ENCODE results near the gene GLIS1. TPM values are rescaled to one million over a fixed set of nuclear protein-coding genes. Genes with fewer than 3 reads are reported as not detected.

Gene GLIS1
- polyA plus RNA-seq, 5 donors, result 0.06 to 0.10 (median 0.06) TPM; not detected in 2

DNA sequence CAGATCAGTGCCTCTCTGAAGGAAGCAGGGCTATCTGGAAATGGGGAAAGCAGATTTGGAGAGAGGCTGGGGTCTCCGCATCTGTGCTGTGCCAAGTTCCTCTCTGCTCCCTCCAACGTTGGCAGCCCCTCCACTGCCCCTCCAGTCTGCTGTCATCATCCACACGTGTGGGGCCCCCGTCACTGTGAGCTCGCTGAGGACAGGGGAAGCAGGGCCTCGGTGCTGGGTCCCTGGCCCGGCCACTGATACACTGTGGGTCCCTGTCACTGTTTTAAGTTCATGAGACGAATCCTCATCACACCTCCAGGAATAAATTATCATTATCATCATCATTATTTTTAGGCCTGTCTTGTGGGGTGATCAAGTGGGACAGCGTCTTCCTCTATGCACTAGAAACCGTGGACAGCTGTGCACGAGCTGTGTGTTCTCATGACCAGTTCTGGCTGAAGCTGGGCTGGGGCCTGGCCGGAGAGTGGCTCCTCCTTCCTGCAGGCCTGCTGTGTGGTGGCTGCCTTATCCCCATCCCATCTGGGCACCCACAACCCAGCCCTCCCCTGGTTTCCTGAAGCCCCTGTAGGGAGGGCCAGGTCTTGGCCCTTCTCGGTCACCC, 227.5 kb downstream of the GLIS1 start:
- no peak for DNase-seq

GRCh38 chr1:53510215-53510614, 228.7 kb downstream of the GLIS1 start:
- no peak for DNase-seq

DNA sequence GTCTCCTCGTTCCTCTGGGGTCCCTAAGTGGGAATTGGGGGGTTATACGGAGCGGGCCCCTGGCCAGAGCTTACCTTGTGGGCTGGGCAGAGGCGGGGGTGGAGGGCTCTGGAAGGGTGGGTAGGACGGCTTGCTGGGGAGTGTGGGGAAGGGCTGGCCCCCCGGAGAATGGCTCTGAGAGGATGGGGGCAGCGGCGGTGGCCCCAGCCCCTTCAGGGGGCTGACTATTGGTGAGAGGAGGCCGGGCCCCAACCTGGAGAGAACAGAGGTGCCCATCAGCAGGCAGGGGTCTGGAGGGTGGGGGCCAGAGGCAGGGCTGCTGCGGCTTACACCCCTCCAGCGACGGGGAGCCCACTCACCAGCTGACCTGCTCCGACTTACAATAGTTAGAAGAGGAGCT, 229.2 kb downstream of the GLIS1 start:
- no peak for DNase-seq

- no peak for DNase-seq
Observed at GRCh38 chr1:53508991-53509666, 229.8 kb downstream of the GLIS1 start.

- no peak for DNase-seq
Observed at GRCh38 chr1:53508056-53508990, 230.6 kb downstream of the GLIS1 start.

DNA sequence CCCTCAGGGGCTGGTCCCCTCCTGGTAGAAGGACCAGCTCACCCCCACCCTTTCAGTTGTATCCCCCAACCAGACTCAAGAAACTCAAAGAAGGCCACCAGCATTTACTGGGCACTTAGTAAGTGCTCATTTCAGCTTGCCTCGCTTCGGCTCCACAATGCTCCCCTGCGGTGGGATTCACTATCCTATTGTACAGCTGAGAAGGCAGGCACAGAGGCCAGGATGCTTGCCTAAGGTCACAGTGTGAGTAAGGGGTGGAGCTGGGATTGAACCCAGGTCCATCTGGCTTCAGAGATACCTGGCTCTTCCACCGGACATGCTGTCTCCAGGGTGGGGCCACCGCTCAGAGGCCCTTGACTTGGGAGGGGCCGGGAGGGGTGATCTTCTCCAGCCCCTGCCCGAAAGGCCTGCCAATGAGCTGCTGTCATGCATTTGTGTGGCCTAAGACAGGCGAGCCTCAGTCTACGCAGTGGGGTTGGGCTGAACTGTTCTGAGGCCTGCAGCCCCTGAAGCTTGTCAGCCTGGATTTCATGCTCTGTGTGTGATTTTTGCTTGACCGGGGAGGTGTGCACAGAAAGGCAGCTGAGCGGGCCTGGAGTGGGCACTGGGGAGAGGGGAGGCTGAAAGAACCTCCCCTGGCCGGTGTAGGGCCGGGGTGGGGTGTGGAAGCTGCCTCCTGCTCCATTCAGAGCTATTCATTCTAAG, 231.7 kb downstream of the GLIS1 start:
- no peak for DNase-seq

- no peak for DNase-seq
Observed at GRCh38 chr1:53506355-53507050, 232.5 kb downstream of the GLIS1 start.

GRCh38 chr1:53505891-53506290, 233.1 kb downstream of the GLIS1 start:
- no peak for DNase-seq

DNA sequence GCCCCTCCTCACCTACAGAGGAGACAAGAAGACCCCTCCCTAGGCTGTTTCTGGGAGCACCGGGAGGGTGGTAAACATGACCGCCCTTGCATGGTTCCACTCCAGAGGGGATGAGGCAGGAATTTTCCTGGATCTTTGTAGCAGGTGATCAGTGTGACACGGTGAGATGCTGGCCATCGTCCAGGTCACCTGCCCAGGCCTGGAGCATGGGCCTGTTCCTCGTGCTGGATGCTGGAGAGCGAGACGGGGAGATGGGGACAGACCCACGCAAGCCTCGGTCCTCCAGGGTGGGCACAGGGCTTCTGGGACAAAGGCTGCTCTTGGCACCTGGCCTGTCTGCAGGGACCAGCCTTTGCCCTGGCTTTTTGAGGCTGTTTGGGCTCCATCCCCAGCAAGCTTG, 233.6 kb downstream of the GLIS1 start:
- DNase-seq, result no peak

GRCh38 chr1:53504901-53505300, 234.1 kb downstream of the GLIS1 start:
- no peak for DNase-seq

GRCh38 chr1:53503433-53504217, 235.3 kb downstream of the GLIS1 start:
- DNase-seq, result no peak

DNA sequence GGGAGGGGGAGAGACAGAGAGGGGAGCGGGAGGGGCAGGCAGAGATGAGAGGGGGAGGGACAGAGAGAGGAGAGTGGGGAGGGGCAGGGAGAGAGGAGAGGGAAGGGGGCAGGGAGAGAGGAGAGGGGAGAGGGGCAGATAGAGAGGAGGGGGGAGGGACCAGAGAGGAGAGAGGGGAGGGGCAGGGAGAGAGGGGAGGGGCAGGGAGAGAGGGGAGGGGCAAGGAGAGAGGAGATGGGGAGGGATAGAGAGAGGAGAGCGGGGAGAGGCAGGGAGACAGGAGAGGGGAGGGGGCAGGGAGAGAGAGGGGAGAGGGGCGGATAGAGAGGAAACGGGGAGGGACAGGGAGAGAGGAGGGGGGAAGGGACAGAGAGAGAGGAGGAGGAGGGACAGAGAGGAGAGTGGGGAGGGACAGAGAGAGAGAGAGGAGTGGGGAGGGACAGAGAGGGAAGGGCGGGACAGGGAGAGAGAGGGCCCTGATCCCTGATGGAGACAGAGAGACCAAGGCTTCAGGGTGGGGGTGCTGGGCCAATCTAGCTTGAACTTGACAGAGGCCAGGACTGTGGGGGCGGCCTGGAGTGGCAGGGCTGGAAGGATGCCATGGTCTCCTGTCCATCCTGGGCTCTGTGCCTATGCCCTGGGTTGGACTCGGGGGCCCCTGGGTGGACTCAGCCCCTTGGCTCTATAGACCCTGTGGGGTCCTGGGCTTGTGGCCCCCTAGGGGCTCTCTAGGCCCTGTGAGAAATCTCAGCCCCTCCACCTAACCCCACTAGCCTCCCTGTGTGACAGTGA, 236.1 kb downstream of the GLIS1 start:
- DNase-seq, result no peak

DNA sequence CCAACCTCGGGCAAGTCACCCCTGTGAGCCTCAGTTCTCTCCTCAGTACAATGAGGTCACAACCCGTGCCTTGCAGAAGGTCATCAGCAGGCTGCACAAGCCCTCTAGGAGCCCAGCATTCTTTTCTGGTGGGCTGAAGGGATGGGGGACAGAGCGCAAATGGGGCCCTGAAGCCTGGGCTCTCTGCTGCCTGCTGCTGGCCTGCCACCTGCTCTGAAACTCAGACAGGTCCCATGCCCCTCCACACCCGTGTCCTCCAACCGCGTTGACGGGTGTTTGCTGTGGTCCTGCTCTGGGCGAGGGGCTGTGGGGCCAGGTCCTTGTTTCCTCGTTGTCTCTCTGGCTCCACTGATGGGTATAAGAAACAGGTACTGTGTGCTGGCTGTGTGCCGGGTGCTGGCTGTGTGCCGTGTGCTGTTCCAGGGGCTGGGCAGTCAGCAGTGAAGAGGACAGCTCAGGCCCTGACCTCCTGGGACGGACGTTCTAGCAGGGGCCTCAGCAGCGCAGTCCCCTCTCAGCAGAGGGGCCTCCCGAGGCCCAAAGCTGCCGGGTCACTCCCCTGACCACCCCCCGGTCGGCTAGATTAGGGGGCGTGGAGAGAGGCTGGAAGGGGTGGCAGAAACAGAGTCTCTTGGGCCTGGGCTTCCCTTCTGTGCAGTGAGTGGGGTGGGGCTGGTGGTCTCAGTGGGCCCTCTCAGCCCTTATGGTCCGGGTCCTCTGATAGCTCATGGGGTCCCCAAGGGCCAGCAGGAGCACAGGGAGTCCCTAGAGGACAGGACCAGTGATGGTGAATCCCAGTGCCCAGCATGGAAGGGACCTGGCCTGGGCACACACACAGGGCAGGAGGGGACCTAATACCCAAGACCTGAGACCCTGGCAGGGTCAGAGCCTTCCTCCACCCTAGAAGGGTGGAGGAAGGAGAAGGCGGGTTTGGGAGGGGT, 237.6 kb downstream of the GLIS1 start:
- no peak for DNase-seq

DNA sequence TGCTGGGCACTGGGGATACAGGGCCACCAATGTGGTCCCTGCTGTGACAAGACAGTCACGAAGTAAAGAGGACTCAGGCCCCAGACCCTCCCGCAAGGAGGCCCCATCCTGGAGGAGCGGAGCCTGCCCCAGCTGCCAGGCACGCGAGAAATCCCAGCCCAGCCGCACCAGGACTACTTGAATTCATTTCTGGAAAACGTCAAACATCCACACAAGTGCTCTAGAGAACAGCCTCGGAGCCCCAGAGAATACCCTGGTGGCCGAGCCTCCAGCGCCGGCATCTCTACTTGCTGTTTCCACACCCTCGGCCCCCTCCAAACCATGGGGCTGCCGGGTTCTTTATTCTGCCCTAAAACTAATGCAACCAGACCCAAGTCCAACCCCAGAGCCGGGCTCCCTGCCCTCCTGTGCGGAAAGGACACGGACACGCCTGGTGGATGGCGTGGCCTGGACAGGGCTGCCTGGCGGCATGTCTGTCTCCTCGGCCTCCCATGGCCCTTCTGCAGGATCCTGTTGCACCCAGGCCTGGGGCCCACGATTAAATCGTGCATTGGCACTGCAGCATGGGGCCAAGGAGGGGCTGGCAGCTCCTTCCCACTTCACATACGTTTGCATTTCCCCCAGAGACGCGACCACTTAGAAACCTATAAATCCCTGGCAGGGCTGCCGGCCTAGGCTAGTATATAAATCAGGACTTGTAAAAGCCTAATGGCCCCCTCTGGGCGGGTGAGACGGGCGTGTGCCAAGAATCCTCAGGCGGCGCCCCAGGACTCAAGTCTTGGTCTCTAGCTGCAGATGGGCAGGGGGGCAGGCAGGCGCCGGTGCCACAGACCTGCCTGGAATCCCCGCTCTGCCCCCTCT, 238.5 kb downstream of the GLIS1 start:
- no peak for DNase-seq

- no peak for DNase-seq
Observed at GRCh38 chr1:53499257-53500203, 239.4 kb downstream of the GLIS1 start.

DNA sequence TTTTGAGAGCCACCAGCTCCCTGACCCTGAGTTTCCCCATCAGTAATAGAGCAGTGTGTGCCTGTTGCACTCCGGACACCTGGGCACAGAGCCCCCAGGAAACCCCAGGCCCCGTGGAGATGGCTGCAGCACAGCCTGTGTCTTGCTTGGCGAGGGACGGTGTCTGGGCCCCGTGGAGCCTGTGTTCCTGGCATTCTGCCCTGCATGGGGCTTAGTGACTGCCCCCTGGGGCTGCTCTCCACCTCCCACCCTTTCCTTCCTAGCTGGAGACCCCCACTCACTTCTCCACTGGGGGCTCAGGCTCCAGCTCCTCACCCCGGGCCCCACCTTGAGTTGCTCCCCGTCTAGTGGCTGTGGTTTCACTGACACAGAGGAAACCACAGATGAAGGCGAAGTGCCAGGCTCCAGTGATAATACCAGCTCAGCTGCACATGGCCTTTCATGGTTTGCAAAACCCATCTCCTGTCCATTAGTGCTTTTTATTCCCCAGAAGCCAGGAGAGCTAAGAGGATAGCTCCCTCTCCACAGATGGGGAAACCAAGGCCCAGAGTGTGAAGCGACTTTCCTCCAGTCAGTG, 240.3 kb downstream of the GLIS1 start:
- no peak for DNase-seq
